HG02642 (cell line): ENCODE measurements around the gene TP53TG3B.
"Not testable (repeated sequence)": the region's sequence is repeated elsewhere in the genome, so short reads cannot be mapped to it uniquely, and the experiment has no call there.

Source experiments
- ATAC-seq: cut with Tn5 transposase; IDR thresholded peaks from one replicate; pipeline ENCODE4 v1.9.1; 2021; ENCODE audit warnings: mild to moderate bottlenecking; ENCODE audit not compliant: unreplicated experiment, poor library complexity

The TP53TG3B gene

GRCh38 chr16:33360541-33360940 lies at the start of gene TP53TG3B:
TSS of gene TP53TG3B (plus strand) at chr16:33360841. CDS start at chr16:33360909, 68 bp downstream.
- not testable (repeated sequence) for ATAC-seq

GRCh38 chr16:33336226-33337012 lies 24.2 kb upstream of the TP53TG3B start:
- ATAC-seq = not testable (repeated sequence)

DNA sequence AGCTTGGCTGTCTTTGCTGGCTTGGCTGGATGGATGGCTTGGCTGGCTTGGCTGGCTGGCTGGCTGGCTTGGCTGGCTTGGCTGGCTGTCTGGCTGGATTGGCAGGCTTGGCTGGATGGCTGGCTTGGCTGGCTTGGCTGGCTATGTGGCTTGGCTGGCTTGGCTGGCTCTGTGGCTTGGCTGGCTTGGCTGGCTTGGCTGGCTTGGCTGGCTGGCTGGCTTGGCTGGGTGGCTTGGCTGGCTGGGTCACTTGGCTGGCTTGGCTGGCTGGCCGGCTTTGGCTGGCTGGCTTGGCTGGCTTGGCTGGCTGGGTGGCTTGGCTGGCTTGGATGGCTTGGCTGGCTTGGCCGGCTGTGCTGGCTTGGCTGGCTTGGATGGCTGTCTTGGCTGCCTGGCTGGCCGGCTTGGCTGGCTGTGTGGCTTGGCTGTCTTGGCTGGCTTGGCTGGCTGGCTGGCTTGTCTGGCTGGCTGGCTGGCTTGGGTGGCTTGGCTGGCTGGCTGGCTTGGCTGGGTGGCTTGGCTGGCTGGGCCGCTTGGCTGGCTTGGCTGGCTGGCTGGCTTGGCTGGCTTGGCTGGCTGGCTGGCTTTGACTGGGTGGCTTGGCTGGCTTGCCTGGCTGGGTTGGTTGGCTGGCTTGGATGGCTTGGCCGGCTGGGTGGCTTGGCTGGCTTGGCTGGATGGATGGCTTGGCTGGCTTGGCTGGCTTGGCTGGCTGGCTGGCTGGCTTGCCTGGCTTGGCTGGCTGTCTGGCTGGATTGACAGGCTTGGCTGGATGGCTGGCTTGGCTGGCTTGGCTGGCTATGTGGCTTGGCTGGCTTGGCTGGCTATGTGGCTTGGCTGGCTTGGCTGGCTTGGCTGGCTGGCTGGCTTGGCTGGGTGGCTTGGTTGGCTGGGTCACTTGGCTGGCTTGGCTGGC lies 22.8 kb upstream of the TP53TG3B start:
- not testable (repeated sequence) for ATAC-seq

GRCh38 chr16:33338543-33338951 lies 22.1 kb upstream of the TP53TG3B start:
- ATAC-seq = not testable (repeated sequence)

DNA sequence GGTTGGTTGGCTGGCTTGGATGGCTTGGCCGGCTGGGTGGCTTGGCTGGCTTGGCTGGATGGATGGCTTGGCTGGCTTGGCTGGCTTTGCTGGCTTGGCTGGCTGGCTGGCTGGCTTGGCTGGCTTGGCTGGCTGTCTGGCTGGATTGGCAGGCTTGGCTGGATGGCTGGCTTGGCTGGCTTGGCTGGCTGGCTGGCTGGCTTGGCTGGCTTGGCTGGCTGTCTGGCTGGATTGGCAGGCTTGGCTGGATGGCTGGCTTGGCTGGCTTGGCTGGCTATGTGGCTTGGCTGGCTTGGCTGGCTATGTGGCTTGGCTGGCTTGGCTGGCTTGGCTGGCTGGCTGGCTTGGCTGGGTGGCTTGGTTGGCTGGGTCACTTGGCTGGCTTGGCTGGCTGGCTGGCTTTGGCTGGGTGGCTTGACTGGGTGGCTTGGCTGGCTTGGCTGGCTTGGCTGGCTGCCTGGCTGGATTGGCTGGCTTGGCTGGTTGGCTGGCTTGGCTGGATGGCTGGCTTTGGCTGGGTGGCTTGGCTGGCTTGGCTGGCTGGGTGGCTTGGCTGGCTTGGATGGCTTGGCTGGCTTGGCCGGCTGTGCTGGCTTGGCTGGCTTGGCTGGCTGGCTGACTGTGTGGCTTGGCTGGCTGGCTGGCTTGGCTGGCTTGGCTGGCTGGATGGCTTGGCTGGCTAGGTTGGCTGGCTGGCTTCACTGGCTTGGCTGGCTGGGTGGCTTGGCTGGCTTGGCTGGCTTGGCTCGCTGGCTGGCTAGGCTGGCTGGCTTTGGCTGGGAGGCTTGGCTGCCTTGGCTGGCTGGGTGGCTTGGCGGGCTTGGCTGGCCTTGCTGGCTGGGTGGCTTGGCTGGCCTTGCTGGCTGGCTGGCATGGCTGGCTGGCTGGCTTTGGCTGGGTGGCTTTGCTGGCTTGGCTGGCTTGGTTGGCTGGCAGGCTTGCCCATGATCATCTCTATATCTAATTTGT lies 21.3 kb upstream of the TP53TG3B start:
- ATAC-seq = not testable (repeated sequence)
